Osteocyte (in vitro differentiated cells): ENCODE results near the gene MTREX. TPM values are rescaled to one million over a fixed set of nuclear protein-coding genes. Genes with fewer than 3 reads are reported as not detected.

Source experiments
- DNase-seq: peaks from one replicate; pipeline ENCODE4 v3.0.0; 2021; ENCODE audit warnings: mixed read lengths; ENCODE audit not compliant: unreplicated experiment; ENCODE audit errors: extremely low spot score
- H3K27ac Mint-ChIP-seq: one replicate; pipeline ENCODE4 v1.8.0; 2021; ENCODE audit warnings: mild to moderate bottlenecking, mixed read lengths; ENCODE audit not compliant: unreplicated experiment
- H3K27me3 Mint-ChIP-seq: one replicate; pipeline ENCODE4 v1.8.0; 2021; ENCODE audit warnings: mixed read lengths; ENCODE audit not compliant: unreplicated experiment
- H3K36me3 Mint-ChIP-seq: one replicate; pipeline ENCODE4 v1.8.0; 2021; ENCODE audit warnings: mixed read lengths; ENCODE audit not compliant: unreplicated experiment
- H3K4me1 Mint-ChIP-seq: one replicate; pipeline ENCODE4 v1.8.0; 2021; ENCODE audit warnings: mixed read lengths; ENCODE audit not compliant: unreplicated experiment
- H3K4me3 Mint-ChIP-seq: one replicate; pipeline ENCODE4 v1.8.0; 2021; ENCODE audit warnings: mild to moderate bottlenecking, moderate library complexity, mixed read lengths; ENCODE audit not compliant: unreplicated experiment
- H3K9me3 Mint-ChIP-seq: one replicate; pipeline ENCODE4 v1.8.0; 2021; ENCODE audit warnings: mixed read lengths; ENCODE audit not compliant: unreplicated experiment
- CTCF ChIP-seq: fragments of 200-600 bp; sonication (generic); IDR thresholded peaks from 2 replicates; pipeline ENCODE4 v1.5.0; 2021; ENCODE audit warnings: antibody characterized with exemption, mild to moderate bottlenecking, moderate library complexity
- total RNA-seq: library from RNA; stranded (reverse); gene quantifications from 2 replicates; pipeline ENCODE4 v1.2.1, GENCODE V29; 2021

MTREX gene
- total RNA-seq, 1 donor from 2014 or later, result 58.5 TPM

GRCh38 chr5:55445791-55446190, 138.0 kb downstream of the MTREX start:
- Mint-ChIP-seq H3K4me3 (no peak overlapping the region), H3K27ac (peak overlapping the region; percentile 73), H3K27me3 (no peaks in the 10 kb centered on the region), H3K36me3 (peaks cover 4% of the 10 kb centered on the region), H3K9me3 (no peaks in the 10 kb centered on the region), H3K4me1 (peaks cover 31% of the 10 kb centered on the region)
- no peak for TF ChIP-seq CTCF
- DNase-seq, result no peak

- no peak for TF ChIP-seq CTCF
- Mint-ChIP-seq H3K4me3 (no peak overlapping the region), H3K4me1 (peaks cover 34% of the 10 kb centered on the region), H3K9me3 (no peaks in the 10 kb centered on the region), H3K27ac (peak overlapping the region; percentile 73), H3K27me3 (no peaks in the 10 kb centered on the region), H3K36me3 (peaks cover 8% of the 10 kb centered on the region)
- DNase-seq, result no peak
These were observed 139.0 kb downstream of the MTREX start for GRCh38 chr5:55446640-55447351.

- no peak overlapping the region for H3K4me3 Mint-ChIP-seq
- no peak for TF ChIP-seq CTCF
- H3K27ac Mint-ChIP-seq, result peak overlapping the region; percentile 61
- no peaks in the 10 kb centered on the region for H3K9me3 Mint-ChIP-seq
- no peak for DNase-seq
- H3K36me3 Mint-ChIP-seq, result peaks cover 6% of the 10 kb centered on the region
- H3K27me3 Mint-ChIP-seq, result no peaks in the 10 kb centered on the region
- H3K4me1 Mint-ChIP-seq, result peaks cover 42% of the 10 kb centered on the region
These were observed 142.4 kb downstream of the MTREX start for GRCh38 chr5:55450050-55450765.

GRCh38 chr5:55451976-55452375, 144.2 kb downstream of the MTREX start:
- TF ChIP-seq CTCF, result no peak
- no peak overlapping the region for H3K27ac Mint-ChIP-seq
- DNase-seq, result no peak
- H3K9me3 Mint-ChIP-seq, result no peaks in the 10 kb centered on the region
- no peaks in the 10 kb centered on the region for H3K27me3 Mint-ChIP-seq
- H3K4me3 Mint-ChIP-seq, result no peak overlapping the region
- peaks cover 6% of the 10 kb centered on the region for H3K36me3 Mint-ChIP-seq
- peaks cover 35% of the 10 kb centered on the region for H3K4me1 Mint-ChIP-seq

GRCh38 chr5:55453211-55453610, 145.4 kb downstream of the MTREX start:
- Mint-ChIP-seq H3K4me1 (peaks cover 32% of the 10 kb centered on the region), H3K9me3 (no peaks in the 10 kb centered on the region), H3K27ac (no peak overlapping the region), H3K27me3 (no peaks in the 10 kb centered on the region), H3K36me3 (peaks cover 3% of the 10 kb centered on the region), H3K4me3 (no peak overlapping the region)
- TF ChIP-seq CTCF, result no peak
- DNase-seq, result no peak
